ENCODE results near the gene CREG1.

GRCh38 chr1:167545349-167545748 lies 8.2 kb downstream of the CREG1 start:
- TF ChIP-seq CTCF (IDR thresholded peaks at IDR 0.05; ENCODE audit: insufficient read depth, low read depth, low read length) (no peak), EZH2 (IDR thresholded peaks at IDR 0.05; ENCODE audit: insufficient read depth, low read length) (no peak)
